Measurements from ENCODE around the gene CCNQ.

The CCNQ gene

GRCh38 chrX:153638436-153639176 is 39.7 kb upstream of the CCNQ start:
- no peak for TF ChIP-seq SPI1 (IDR thresholded peaks at IDR 0.05; ENCODE audit: borderline replicate concordance, low read depth)
- no peak for TF ChIP-seq GABPA (IDR thresholded peaks at IDR 0.05; ENCODE audit: low read depth)
- no peak for TF ChIP-seq CTCF (IDR thresholded peaks at IDR 0.05; ENCODE audit: insufficient read depth, low read length)
- no peak for TF ChIP-seq REST (IDR thresholded peaks at IDR 0.05; ENCODE audit: insufficient replicate concordance, low read depth)
- no peak for TF ChIP-seq POLR2AphosphoS5 (IDR thresholded peaks at IDR 0.05; ENCODE audit: low read depth)
- no peak for DNase-seq (ENCODE audit: low read depth in 1 of 2, low spot score in 1 of 2)
- H3K4me3 ChIP-seq (replicated peaks; ENCODE audit: insufficient read depth, low read length), result no peak overlapping the region
- H3K27ac ChIP-seq (replicated peaks), result no peak overlapping the region
- H3K27me3 ChIP-seq (ENCODE audit: insufficient read depth, poor library complexity, severe bottlenecking), result peaks cover 27% of the 10 kb centered on the region

GRCh38 chrX:153638041-153638371 is 39.1 kb upstream of the CCNQ start:
- peaks cover 21% of the 10 kb centered on the region for H3K27me3 ChIP-seq (ENCODE audit: insufficient read depth, poor library complexity, severe bottlenecking)
- no peak for DNase-seq (ENCODE audit: low read depth in 1 of 2, low spot score in 1 of 2)
- no peak overlapping the region for H3K4me3 ChIP-seq (replicated peaks; ENCODE audit: insufficient read depth, low read length)
- H3K27ac ChIP-seq (replicated peaks), result no peak overlapping the region
- TF ChIP-seq POLR2AphosphoS5 (IDR thresholded peaks at IDR 0.05; ENCODE audit: low read depth) (no peak), REST (IDR thresholded peaks at IDR 0.05; ENCODE audit: insufficient replicate concordance, low read depth) (no peak), GABPA (IDR thresholded peaks at IDR 0.05; ENCODE audit: low read depth) (no peak), SPI1 (IDR thresholded peaks at IDR 0.05; ENCODE audit: borderline replicate concordance, low read depth) (no peak), CTCF (IDR thresholded peaks at IDR 0.05; ENCODE audit: insufficient read depth, low read length) (no peak)

GRCh38 chrX:153637121-153638040 is 38.4 kb upstream of the CCNQ start:
- DNase-seq (ENCODE audit: low read depth in 1 of 2, low spot score in 1 of 2), result no peak
- TF ChIP-seq POLR2AphosphoS5 (IDR thresholded peaks at IDR 0.05; ENCODE audit: low read depth), result no peak
- no peak for TF ChIP-seq REST (IDR thresholded peaks at IDR 0.05; ENCODE audit: insufficient replicate concordance, low read depth)
- TF ChIP-seq GABPA (IDR thresholded peaks at IDR 0.05; ENCODE audit: low read depth), result no peak
- no peak for TF ChIP-seq CTCF (IDR thresholded peaks at IDR 0.05; ENCODE audit: insufficient read depth, low read length)
- TF ChIP-seq SPI1 (IDR thresholded peaks at IDR 0.05; ENCODE audit: borderline replicate concordance, low read depth), result no peak
- Histone ChIP-seq H3K27me3 (ENCODE audit: insufficient read depth, poor library complexity, severe bottlenecking) (peaks cover 17% of the 10 kb centered on the region), H3K4me3 (replicated peaks; ENCODE audit: insufficient read depth, low read length) (no peak overlapping the region), H3K27ac (replicated peaks) (no peak overlapping the region)
